PC-9 (cell line): Measurements from ENCODE around the gene FKBP1A. TPM values are rescaled to one million over a fixed set of nuclear protein-coding genes. Genes with fewer than 3 reads are reported as not detected.

Experiments
- BruUV-seq: library from RNA; stranded (reverse); fragments of 400-500 nt; replicated peaks from 2 replicates; lab custom pipeline; 2021; lab: Mats Ljungman, UMichigan
- CTCF ChIA-PET: fragments of 300-600 bp; sonication (Branson Sonifier 250); formaldehyde crosslinking; loops from one replicate; lab custom pipeline; 2022; ENCODE audit warnings: antibody characterized with exemption; lab: Charles Lee
- POLR2A ChIA-PET: fragments of 300-600 bp; sonication (Branson Sonifier 250); formaldehyde crosslinking; loops from one replicate; lab custom pipeline; 2022; ENCODE audit warnings: antibody characterized with exemption; ENCODE audit not compliant: unreplicated experiment; lab: Charles Lee
- DNase-seq, 2 experiments: peaks; one replicate each; pipeline versions ENCODE4 v3.0.0 to v3.0.0-alpha.2; 2015 to 2022; ENCODE audit warnings: mixed read lengths in 1 of 2
- H2AFZ ChIP-seq: fragments of 200-600 bp; sonication (generic); 2 replicates; pipeline ENCODE4 v1.8.1; 2017; ENCODE audit warnings: antibody characterized with exemption
- H3F3A ChIP-seq: fragments of 200-600 bp; sonication (generic); 2 replicates; pipeline ENCODE4 v1.8.1; 2017; ENCODE audit warnings: antibody characterized with exemption, mild to moderate bottlenecking, low read depth; ENCODE audit not compliant: insufficient read depth
- H3K27ac ChIP-seq: fragments of 200-600 bp; sonication (generic); 2 replicates; pipeline ENCODE4 v1.6.1; 2016; ENCODE audit warnings: mixed run types
- H3K27me3 ChIP-seq: fragments of 200-600 bp; sonication (generic); 2 replicates; pipeline ENCODE4 v1.6.1; 2016; ENCODE audit warnings: low read depth, mixed run types; ENCODE audit not compliant: insufficient read depth
- H3K36me3 ChIP-seq: fragments of 200-600 bp; sonication (generic); 2 replicates; pipeline ENCODE4 v1.6.1; 2016; ENCODE audit warnings: low read depth, mixed run types
- H3K4me1 ChIP-seq: fragments of 200-600 bp; sonication (generic); replicated peaks from 2 replicates; pipeline ENCODE4 v1.6.1; 2016; ENCODE audit warnings: mixed run types; ENCODE audit not compliant: insufficient read depth
- H3K4me2 ChIP-seq: fragments of 200-600 bp; sonication (generic); 2 replicates; pipeline ENCODE4 v1.6.1; 2017; ENCODE audit warnings: mixed run types
- H3K4me3 ChIP-seq: fragments of 200-600 bp; sonication (generic); 2 replicates; pipeline ENCODE4 v1.6.1; 2016; ENCODE audit warnings: mixed run types
- H3K79me2 ChIP-seq: fragments of 200-600 bp; sonication (generic); 2 replicates; pipeline ENCODE4 v1.6.1; 2017; ENCODE audit warnings: low read depth, mixed run types
- H3K9me2 ChIP-seq: fragments of 200-600 bp; sonication (generic); 2 replicates; pipeline ENCODE4 v1.8.1; 2017; ENCODE audit warnings: mild to moderate bottlenecking; ENCODE audit not compliant: insufficient read depth
- H3K9me3 ChIP-seq: fragments of 200-600 bp; sonication (generic); 2 replicates; pipeline ENCODE4 v1.8.1; 2016; ENCODE audit warnings: low read depth; ENCODE audit not compliant: insufficient read depth
- H4K20me1 ChIP-seq: fragments of 200-600 bp; sonication (generic); 2 replicates; pipeline ENCODE4 v1.8.1; 2017; ENCODE audit not compliant: insufficient read depth
- CTCF ChIP-seq: fragments of 200-600 bp; sonication (generic); conservative IDR thresholded peaks from 2 replicates; pipeline ENCODE4 v1.6.1; 2017; ENCODE audit warnings: mixed run types, antibody characterized with exemption, mild to moderate bottlenecking, moderate library complexity
- EZH2 ChIP-seq: fragments of 200-600 bp; sonication (generic); IDR thresholded peaks from 2 replicates; pipeline ENCODE4 v1.8.0; 2017; ENCODE audit warnings: antibody characterized with exemption, low read depth
- intact Hi-C: fragments of 100-400 bp; cut with micrococcal nuclease; formaldehyde crosslinking; loops from one replicate; pipeline ENCODE4 v1.10.0; 2022; ENCODE audit not compliant: unreplicated experiment
- total RNA-seq: library from RNA; stranded (reverse); gene quantifications from 2 replicates; pipeline ENCODE4 v1.2.3, GENCODE V29; 2021

FKBP1A gene
- total RNA-seq, 1 experiment from 2014 or later, result 320 TPM

DNA sequence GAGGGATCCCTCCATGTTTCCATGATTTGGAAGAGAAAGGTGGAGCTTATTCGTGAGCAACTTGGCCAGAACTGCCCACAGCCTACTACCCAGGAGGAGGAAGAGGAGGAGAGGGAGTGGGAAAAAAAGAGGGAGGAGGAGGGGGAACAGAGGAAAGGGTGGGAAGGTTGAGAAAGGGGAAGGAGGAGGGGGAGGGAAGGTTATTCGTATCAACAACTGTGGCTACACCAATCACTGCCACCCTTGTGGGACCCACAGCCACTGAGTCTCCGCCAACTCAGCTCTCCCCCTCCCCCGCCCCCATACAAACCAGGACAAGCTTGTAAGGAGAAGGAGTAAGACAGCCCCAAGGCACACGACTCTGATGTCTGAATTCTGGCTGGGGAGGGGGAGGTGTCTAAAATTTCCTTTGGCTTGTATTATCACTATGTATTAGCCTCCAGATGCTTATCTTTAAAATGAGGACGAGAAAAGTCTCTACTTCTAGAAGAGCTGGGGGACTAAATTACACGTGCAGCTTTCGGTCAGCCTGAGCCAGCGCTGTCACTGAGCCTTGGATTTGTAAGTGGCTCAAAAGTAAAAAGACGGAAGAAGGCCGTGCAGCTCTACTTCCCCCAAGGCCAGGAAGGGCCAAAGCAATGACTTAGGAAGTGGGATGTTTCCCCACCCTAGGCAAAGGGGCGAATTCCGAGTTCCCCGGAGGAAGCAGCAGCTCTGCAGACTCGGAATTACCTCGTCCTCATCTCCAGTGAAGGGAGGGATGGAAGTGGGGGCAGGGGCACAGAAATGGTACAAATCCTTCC is 1.0 kb downstream of the FKBP1A start:
- no peak for DNase-seq
- CTCF ChIA-PET, result interaction anchor here (0.7 to 0.8 kb wide), 3 partner anchors 15 to 110 kb away, joined by 6 to 15 read pairs (median 9); no protein-coding TSS in a partner anchor

DNA sequence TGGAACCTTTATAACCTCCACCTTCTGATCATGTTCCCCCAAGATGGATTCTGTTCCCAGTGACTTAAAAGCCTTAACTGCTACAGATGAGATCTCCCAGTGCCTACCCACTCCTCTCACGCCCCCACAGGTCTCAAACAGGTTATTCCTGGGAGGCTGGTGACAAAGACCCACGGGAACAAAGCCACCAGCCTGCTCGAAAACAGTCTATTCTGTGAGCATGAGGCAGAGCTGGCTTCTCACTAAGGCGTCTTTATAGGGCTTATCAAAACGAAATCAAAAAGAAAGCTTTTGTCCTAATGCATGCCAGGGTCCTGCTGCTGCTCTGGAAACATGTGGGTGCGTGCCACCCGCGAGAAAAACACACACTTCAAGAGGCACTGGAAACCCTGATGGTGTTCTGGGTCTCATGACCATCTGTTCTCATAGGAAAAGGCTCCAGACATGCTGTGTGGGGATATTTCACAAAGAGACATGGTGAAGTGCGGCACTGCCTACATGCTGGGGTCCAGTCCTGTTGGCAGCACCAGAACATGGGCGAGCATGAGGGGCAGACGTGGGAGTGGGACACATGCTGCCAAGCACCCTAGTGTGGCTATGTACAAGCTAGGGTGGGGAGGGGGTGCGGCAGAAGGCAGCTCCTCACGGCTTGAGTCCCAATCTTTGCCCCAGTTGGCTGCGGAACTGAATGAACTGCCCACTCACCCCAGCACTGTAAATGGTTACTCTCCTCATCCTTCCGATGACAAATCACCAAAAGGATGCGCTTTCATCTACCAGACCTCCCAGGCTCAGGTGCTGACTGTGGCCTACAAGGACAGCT is 2.1 kb downstream of the FKBP1A start:
- H3K4me2 ChIP-seq, result peak overlapping the region; percentile 100
- CTCF ChIA-PET, result interaction anchor here (0.6 to 0.7 kb wide), 3 partner anchors 33 to 111 kb away, joined by 9 to 15 read pairs (median 11); no protein-coding TSS in a partner anchor
- no peaks in the 10 kb centered on the region for H3K27me3 ChIP-seq
- H3K4me1 ChIP-seq, result peaks cover 48% of the 10 kb centered on the region
- H3K79me2 ChIP-seq, result peaks cover 74% of the 10 kb centered on the region
- peaks cover 4% of the 10 kb centered on the region; the same call in 1 of the 2 replicates for H3K36me3 ChIP-seq
- no peaks in the 10 kb centered on the region for H3K9me3 ChIP-seq
- intact Hi-C loops, result loop anchor here (1.0 kb wide), 1 partner anchor 26 kb away; no protein-coding TSS in a partner anchor
- H3K4me3 ChIP-seq, result peak overlapping the region; percentile 97
- H4K20me1 ChIP-seq, result peaks cover 54% of the 10 kb centered on the region
- no peak overlapping the region for H2AFZ ChIP-seq
- no peaks in the 10 kb centered on the region for H3K9me2 ChIP-seq
- POLR2A ChIA-PET, result interaction anchor here (0.7 kb wide), 1 partner anchor 77 kb away, joined by 42 read pairs; no protein-coding TSS in a partner anchor
- peaks cover 8% of the 10 kb centered on the region; the same call in 1 of the 2 replicates for H3F3A ChIP-seq
- DNase-seq, result no peak
- no TSS peak for BruUV-seq
- H3K27ac ChIP-seq, result no peak overlapping the region
- TF ChIP-seq CTCF, result no peak
- TF ChIP-seq EZH2, result no peak

More for the DNA sequence above, 1.0 kb downstream of the FKBP1A start:
- H3K36me3 ChIP-seq, result peaks cover 4% of the 10 kb centered on the region; the same call in 1 of the 2 replicates
- peaks cover 64% of the 10 kb centered on the region for H3K79me2 ChIP-seq
- H3K4me3 ChIP-seq, result peak overlapping the region; percentile 97
- POLR2A ChIA-PET, result interaction anchor here (0.5 to 0.8 kb wide), 3 partner anchors 24 to 1021 kb away, joined by 3 to 42 read pairs (median 27); no protein-coding TSS in a partner anchor
- intact Hi-C loops, result loop anchor here (1.0 to 2.0 kb wide), 3 partner anchors 45 to 75 kb away; partner anchors contain the start of gene NSFL1C
- peaks cover 43% of the 10 kb centered on the region for H4K20me1 ChIP-seq
- no peaks in the 10 kb centered on the region for H3K27me3 ChIP-seq
- peaks cover 57% of the 10 kb centered on the region for H3K4me1 ChIP-seq
- H3K9me3 ChIP-seq, result no peaks in the 10 kb centered on the region
- H3F3A ChIP-seq, result peaks cover 8% of the 10 kb centered on the region; the same call in 1 of the 2 replicates
- BruUV-seq, result TSS peak; percentile 38
- H2AFZ ChIP-seq, result no peak overlapping the region
- peak overlapping the region; percentile 40; the same call in 1 of the 2 replicates for H3K27ac ChIP-seq
- TF ChIP-seq CTCF, result no peak
- no peak for TF ChIP-seq EZH2
- no peaks in the 10 kb centered on the region for H3K9me2 ChIP-seq
- H3K4me2 ChIP-seq, result peak overlapping the region; percentile 100
